Nucleus accumbens (tissue), 56 donors: ENCODE results near the gene OR2T33.
"Not testable (repeated sequence)": the region's sequence is repeated elsewhere in the genome, so short reads cannot be mapped to it uniquely, and the experiment has no call there.

ENCODE experiments used
- DNase-seq, 56 donors: peaks; one replicate each; lab custom pipeline; 2025; lab: John Stamatoyannopoulos, UW

OR2T33 gene, protein sequence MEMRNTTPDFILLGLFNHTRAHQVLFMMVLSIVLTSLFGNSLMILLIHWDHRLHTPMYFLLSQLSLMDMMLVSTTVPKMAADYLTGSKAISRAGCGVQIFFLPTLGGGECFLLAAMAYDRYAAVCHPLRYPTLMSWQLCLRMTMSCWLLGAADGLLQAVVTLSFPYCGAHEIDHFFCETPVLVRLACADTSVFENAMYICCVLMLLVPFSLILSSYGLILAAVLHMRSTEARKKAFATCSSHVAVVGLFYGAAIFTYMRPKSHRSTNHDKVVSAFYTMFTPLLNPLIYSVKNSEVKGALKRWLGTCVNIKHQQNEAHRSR

DNA sequence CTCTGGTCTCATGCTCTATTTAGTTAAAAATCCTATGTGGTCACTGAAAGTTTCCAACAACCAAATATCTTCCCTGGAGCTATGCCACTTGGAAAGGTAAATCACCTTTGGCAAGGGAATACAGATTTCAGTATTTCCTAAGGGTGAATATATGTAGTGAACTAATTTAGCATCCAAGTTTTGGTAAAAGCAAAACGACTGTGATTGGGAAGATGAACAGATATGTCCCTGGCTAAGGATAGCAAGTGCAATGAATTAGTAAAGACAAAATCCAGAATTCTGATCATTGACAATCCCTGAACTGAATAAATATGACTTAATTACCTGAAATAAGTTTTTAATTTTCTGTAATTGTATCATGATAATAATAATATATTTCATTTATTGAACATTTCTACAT is at the start of gene OR2T33:
TSS of gene OR2T33 (minus strand) at position 101 of the 400 bp plus-strand sequence. CDS start 4,162 bp downstream, outside the sequence.
- DNase-seq: no peak

DNA sequence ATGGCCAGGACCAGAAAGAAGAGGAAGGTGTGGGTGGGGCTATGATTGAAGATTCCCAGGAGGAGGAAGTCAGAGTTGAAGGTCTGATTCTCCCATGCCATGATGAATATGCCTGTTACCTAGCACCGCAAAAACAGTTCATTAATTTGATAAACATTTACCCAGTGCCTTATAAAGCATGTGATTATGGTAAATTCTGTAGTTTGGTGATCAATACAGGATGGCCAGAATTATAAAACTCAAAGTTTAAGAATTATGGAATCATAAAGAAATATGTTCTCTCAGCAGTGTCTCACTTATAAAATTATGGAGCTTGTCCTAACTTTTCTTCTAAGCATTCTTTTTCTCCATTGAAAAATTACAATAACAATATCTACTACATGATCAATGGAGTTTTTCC is 46.7 kb upstream of the OR2T33 start, which contains the start of gene OR2M7:
TSS of gene OR2M7 (minus strand) at position 101 of the 400 bp plus-strand sequence. CDS start at position 101, 0 bp downstream.
- DNase-seq: no peak

DNA sequence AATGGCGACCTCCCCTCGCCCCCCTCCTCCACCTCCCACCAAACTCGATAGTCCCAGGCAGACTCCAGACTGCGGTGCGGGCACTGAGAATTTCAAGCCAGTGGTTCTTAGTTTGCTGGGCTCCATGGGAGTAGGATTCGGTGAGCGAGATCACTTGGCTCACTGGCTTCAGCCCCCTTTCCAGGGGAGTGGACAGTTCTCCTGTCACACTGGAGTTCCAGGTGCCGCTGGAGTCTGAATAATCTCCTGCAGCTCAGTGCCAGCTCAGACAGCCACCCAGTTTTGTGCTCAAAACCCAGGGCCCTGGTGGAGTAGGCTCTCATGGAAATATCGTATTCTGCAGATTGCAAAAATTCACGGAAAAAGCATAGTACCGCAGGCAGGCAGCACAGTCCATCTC is 39.0 kb upstream of the OR2T33 start:
- no peak for DNase-seq

- DNase-seq: not testable (repeated sequence)
Measured at GRCh38 chr1:248306740-248307139, 29.0 kb upstream of the OR2T33 start.

DNA sequence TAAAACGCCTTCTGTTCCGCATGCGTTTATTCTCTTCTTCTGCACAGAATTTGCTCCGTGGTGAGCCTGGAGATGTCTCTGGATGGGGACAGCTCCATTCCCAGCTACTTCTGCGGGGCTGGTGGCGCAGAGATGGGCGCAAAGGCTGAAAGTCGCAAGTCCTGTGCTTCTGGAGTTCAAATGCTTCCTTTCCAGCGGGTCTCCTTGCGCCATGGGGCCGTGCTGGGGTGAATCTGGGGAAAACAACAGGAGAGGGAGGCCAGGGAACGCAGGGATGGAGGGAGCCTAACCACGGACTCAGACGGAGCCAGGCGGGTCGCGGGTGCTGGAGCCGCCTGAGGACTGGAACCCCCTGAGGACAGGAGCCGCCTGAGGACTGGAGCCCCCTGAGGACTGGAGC is 28.3 kb upstream of the OR2T33 start:
- DNase-seq: no peak

- DNase-seq: not testable (repeated sequence)
Measured at GRCh38 chr1:248305672-248306071, 27.9 kb upstream of the OR2T33 start.

GRCh38 chr1:248303324-248303723 is 25.5 kb upstream of the OR2T33 start, which contains the start of gene OR2T12:
Gene OR2T12, minus strand, starts transcription at chr1:248303424. Its CDS starts 7,846 bp downstream, at chr1:248295578.
- DNase-seq: no peak

GRCh38 chr1:248288391-248288790 is 10.6 kb upstream of the OR2T33 start:
- DNase-seq: no peak

- not testable (repeated sequence) for DNase-seq
Measured at GRCh38 chr1:248273225-248273624, 4.6 kb downstream of the OR2T33 start.

DNA sequence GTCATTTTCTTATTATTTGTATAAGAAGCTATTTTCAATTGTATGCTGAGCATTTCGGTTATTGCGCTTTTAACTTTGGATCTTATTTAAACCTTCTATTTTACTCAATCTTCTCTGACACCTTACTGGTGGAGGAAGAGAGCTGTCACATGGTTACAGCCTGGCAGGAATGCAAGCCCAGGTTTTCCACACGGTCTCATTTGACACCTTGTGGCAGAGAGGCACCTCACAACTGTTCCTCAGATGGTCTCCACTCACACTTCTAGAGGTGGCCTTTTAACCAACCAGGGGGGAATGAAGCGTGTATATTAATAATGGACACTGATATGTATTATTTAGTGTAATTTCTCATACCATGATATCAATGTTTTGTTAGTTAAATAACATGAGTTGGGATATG is 9.6 kb downstream of the OR2T33 start:
- DNase-seq: no peak

GRCh38 chr1:248259309-248259708 is 18.5 kb downstream of the OR2T33 start:
- DNase-seq: not testable (repeated sequence)

- DNase-seq: peak in 32 of 56 donors; percentile 2 to 47 (median 17)
Measured at GRCh38 chr1:248243204-248243603, 34.6 kb downstream of the OR2T33 start.

DNA sequence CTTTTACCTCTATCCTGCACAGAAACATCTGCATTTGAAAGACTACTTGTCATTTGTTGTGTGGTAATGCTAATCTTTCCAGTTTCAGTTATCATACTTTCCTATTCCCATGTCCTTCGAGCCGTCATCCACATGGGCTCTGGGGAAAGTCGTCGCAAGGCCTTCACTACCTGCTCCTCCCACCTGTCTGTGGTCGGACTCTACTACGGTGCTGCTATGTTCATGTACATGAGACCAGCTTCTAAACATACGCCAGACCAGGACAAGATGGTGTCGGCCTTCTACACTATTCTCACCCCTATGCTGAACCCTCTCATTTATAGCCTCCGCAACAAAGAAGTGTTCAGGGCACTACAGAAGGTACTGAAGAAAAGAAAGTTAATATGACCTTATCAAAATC is 38.3 kb downstream of the OR2T33 start:
- no peak for DNase-seq

DNA sequence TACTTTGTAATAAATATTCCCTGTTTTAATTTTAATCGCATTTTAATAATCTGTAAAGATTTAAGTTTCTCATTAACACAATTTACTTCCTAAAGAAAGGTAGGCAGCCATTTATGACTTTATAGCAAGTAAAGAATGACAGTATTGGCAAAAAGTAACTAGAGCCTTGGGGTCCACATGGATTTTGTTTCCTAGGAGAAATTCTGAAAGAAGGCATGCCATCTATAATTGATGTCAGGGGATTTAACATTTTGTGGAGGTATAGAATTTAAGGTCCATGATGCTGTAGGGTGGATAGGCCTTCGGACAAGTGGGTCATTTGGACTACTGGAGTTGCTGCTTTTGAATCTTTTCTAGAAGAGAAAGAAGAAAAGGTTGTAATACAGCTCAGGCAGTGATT is 46.7 kb downstream of the OR2T33 start, which contains the start of gene OR2M4:
TSS of gene OR2M4 (plus strand) at position 301 of the 400 bp plus-strand sequence. CDS start 7,512 bp downstream, outside the sequence.
- no peak for DNase-seq

DNA sequence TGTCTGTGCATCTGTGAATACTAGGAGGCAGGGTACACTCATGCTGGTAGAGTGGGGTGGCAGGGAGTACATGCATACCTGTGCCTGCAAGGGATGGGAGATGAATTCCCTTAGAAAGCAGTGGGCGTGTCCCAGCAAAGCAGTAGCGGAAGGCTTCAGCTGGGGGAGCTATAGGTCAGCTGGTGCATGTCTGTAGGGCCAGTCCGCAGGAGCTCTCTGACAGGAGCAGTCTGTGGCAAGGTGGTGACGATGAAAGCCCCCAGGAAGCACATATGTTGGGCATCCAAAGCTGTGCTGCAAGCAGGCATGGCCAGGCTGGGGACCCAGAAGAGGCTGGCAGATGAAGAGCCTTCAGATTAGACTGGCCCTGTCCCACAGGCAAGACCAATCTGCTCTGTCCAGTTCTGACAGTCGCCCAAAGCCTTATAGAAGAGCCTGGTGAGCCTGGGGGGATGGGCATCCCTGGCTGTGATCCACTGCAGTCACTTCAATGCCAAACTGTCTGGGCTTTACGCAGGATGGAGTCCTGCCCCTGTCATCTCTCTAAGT is 48.3 kb downstream of the OR2T33 start:
- no peak for DNase-seq

- no peak for DNase-seq
Measured at GRCh38 chr1:248225537-248225936, 52.2 kb downstream of the OR2T33 start.
